ENCODE results near the gene PITPNC1. TPM values are rescaled to one million over a fixed set of nuclear protein-coding genes. Genes with fewer than 3 reads are reported as not detected.
"Not testable (repeated sequence)": the region's sequence is repeated elsewhere in the genome, so short reads cannot be mapped to it uniquely, and the experiment has no call there.

Gene PITPNC1
- total and polyA plus RNA-seq, 2 donors (not counting 3 experiments of a cell fraction or from before 2014, with no cell fraction given), result 2.4 to 9.6 TPM

DNA sequence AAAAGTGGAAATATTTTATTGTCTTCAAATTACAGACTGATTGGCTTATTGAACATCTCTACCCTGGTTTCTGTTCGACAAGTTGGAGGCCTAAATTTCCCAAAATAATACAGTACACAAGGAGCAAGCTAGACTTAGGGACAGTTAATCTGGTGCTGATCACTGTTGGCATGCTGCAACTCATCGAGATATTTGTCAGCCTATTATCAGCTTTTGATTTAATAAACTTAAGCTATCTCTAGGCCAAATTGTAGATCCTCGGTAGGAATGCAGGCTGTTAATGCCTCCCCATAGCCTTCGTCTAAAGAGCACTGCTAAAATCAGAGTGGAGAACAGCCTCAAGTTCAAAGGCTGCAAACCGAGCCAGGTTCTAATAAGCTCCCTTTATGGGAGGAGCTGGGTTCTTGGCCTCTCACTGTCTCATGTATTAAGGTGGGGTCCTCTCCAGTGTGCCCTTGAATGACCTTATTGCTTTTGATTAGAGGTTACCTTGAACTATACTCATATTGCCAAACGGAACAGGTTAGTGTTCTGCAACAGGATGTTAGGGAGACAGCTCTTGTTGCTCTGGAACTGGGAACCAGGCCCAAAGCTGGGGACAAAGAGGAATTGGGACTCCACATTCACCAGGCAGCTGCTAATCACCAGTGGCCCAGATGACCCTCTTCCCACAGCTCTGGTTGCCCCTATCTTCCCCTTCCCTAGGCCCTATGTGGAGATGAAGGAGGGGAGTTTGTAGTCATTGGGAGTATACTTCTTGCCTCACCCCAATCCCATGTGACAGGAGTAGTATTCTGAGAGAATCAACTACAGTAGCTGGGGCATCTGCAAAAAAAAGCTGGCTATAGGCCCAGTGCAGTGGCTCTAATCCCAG lies 271.2 kb downstream of the PITPNC1 start:
- H3K4me1 ChIP-seq (ENCODE audit: control insufficient read depth, extremely low read depth, insufficient read depth, low read length), result no peaks in the 10 kb centered on the region
- no peak overlapping the region for H3K9ac ChIP-seq (replicated peaks; ENCODE audit: extremely low read depth, insufficient read depth, low read length)
- CTCF ChIA-PET, result interaction anchor here (0.7 to 1.7 kb wide), 3 partner anchors 11 to 273 kb away, joined by 3 to 5 read pairs (median 4); no protein-coding TSS in a partner anchor
- H3K9me1 ChIP-seq (replicated peaks; ENCODE audit: control insufficient read depth, extremely low read depth, insufficient read depth, low read length), result no peaks in the 10 kb centered on the region
- FAIRE-seq (no peak), DNase-seq (ENCODE audit: low read depth, low spot score) (no peak)
- H3K27me3 ChIP-seq (ENCODE audit: control insufficient read depth in 2 of 2, insufficient read depth in 2 of 2, low read length in 2 of 2), result no peaks in the 10 kb centered on the region
- intact Hi-C loops (cut with micrococcal nuclease) (no loop called here), dilution Hi-C loops (cut with MboI; ENCODE audit: extremely low pct_ligation_motif_present, low sequenced_read_pairs) (no loop called here)
- TF ChIP-seq FOS (IDR thresholded peaks at IDR 0.05; ENCODE audit: borderline replicate concordance, insufficient read depth, low read length), result no peak
- no peak for TF ChIP-seq POLR2AphosphoS5 (IDR thresholded peaks at IDR 0.05; ENCODE audit: insufficient read depth, low read depth, low read length)
- TF ChIP-seq POLR2A (IDR thresholded peaks at IDR 0.05; ENCODE audit: low read depth, low read length), result no peak
- TF ChIP-seq, protein P1, sequence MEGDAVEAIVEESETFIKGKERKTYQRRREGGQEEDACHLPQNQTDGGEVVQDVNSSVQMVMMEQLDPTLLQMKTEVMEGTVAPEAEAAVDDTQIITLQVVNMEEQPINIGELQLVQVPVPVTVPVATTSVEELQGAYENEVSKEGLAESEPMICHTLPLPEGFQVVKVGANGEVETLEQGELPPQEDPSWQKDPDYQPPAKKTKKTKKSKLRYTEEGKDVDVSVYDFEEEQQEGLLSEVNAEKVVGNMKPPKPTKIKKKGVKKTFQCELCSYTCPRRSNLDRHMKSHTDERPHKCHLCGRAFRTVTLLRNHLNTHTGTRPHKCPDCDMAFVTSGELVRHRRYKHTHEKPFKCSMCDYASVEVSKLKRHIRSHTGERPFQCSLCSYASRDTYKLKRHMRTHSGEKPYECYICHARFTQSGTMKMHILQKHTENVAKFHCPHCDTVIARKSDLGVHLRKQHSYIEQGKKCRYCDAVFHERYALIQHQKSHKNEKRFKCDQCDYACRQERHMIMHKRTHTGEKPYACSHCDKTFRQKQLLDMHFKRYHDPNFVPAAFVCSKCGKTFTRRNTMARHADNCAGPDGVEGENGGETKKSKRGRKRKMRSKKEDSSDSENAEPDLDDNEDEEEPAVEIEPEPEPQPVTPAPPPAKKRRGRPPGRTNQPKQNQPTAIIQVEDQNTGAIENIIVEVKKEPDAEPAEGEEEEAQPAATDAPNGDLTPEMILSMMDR (IDR thresholded peaks at IDR 0.05; ENCODE audit: extremely low read depth in 1 of 2, insufficient read depth in 1 of 2, low read depth in 1 of 2, low read length in 2 of 2), result no peak
- no peak for TF ChIP-seq JUN (IDR thresholded peaks at IDR 0.05; ENCODE audit: borderline replicate concordance, insufficient read depth, insufficient read length, low read depth)
- TF ChIP-seq, protein P2, sequence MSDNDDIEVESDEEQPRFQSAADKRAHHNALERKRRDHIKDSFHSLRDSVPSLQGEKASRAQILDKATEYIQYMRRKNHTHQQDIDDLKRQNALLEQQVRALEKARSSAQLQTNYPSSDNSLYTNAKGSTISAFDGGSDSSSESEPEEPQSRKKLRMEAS (IDR thresholded peaks at IDR 0.05; ENCODE audit: insufficient read depth, insufficient read length), result no peak
- TF ChIP-seq EZH2 (IDR thresholded peaks at IDR 0.05; ENCODE audit: borderline replicate concordance, low read depth, low read length, severe bottlenecking), result no peak
- no peak overlapping the region for H3K4me3 ChIP-seq (replicated peaks in 1 of 3; ENCODE audit: insufficient read depth in 1 of 3, low read depth in 1 of 3, low read length in 3 of 3)
- H3K4me2 ChIP-seq (ENCODE audit: insufficient read depth, low read length), result no peak overlapping the region
- H2AFZ ChIP-seq (ENCODE audit: low read depth, low read length), result no peak overlapping the region
- H4K20me1 ChIP-seq (replicated peaks; ENCODE audit: control insufficient read depth, extremely low read depth, insufficient read depth, low read length), result no peaks in the 10 kb centered on the region
- no peaks in the 10 kb centered on the region for H3K36me3 ChIP-seq (ENCODE audit: control insufficient read depth in 2 of 2, extremely low read depth in 1 of 2, insufficient read depth in 2 of 2, low read length in 2 of 2)
- H3K27ac ChIP-seq (ENCODE audit: insufficient read depth, low read depth, low read length), result no peak overlapping the region
- H3K9me3 ChIP-seq (replicated peaks; ENCODE audit: control insufficient read depth, insufficient read depth, low read length), result no peaks in the 10 kb centered on the region
- H3K79me2 ChIP-seq (ENCODE audit: control insufficient read depth, insufficient read depth, low read length), result no peaks in the 10 kb centered on the region
- POLR2A ChIA-PET, result no interaction called here
- no TSS peak for BruUV-seq (replicated peaks)

DNA sequence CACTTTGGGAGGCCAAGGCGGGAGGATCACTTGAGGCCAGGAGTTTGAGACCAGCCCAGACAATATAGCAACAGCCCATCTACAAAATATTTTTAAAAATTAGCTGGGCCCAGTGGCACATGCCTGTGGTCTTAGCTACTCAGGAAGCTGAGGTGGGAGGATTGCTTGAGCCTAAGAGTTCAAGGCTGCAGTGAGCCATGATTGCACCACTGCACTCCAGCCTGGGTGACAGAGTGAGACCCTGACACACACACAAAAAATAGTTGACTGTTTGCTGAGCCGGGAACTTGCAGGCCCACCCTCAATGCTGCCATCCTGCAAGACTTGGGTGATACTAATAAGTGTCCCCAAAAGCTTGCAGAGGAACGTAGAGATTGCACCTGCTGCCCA lies 271.8 kb downstream of the PITPNC1 start:
- BruUV-seq (replicated peaks); POLR2A ChIA-PET; dilution Hi-C loops (cut with MboI; ENCODE audit: extremely low pct_ligation_motif_present, low sequenced_read_pairs); intact Hi-C loops (cut with micrococcal nuclease); H3K27me3 ChIP-seq (ENCODE audit: control insufficient read depth in 2 of 2, insufficient read depth in 2 of 2, low read length in 2 of 2); H3K9me1 ChIP-seq (replicated peaks; ENCODE audit: control insufficient read depth, extremely low read depth, insufficient read depth, low read length); H3K4me2 ChIP-seq (ENCODE audit: insufficient read depth, low read length); H4K20me1 ChIP-seq (replicated peaks; ENCODE audit: control insufficient read depth, extremely low read depth, insufficient read depth, low read length); H3K36me3 ChIP-seq (ENCODE audit: control insufficient read depth in 2 of 2, extremely low read depth in 1 of 2, insufficient read depth in 2 of 2, low read length in 2 of 2); H3K4me3 ChIP-seq (replicated peaks in 1 of 3; ENCODE audit: insufficient read depth in 1 of 3, low read depth in 1 of 3, low read length in 3 of 3); DNase-seq (ENCODE audit: low read depth, low spot score); H2AFZ ChIP-seq (ENCODE audit: low read depth, low read length); H3K79me2 ChIP-seq (ENCODE audit: control insufficient read depth, insufficient read depth, low read length); H3K9ac ChIP-seq (replicated peaks; ENCODE audit: extremely low read depth, insufficient read depth, low read length); H3K4me1 ChIP-seq (ENCODE audit: control insufficient read depth, extremely low read depth, insufficient read depth, low read length); H3K9me3 ChIP-seq (replicated peaks; ENCODE audit: control insufficient read depth, insufficient read depth, low read length); FAIRE-seq; H3K27ac ChIP-seq (ENCODE audit: insufficient read depth, low read depth, low read length): not testable (repeated sequence)
- CTCF ChIA-PET, result interaction anchor here (0.8 to 1.6 kb wide), 4 partner anchors 9 to 273 kb away, joined by 3 to 5 read pairs (median 4); no protein-coding TSS in a partner anchor

Data from endothelial cell of umbilical vein (primary cell).